HG03060 (cell line): Measurements from ENCODE around the gene SENP7.
"Not testable (repeated sequence)": the region's sequence is repeated elsewhere in the genome, so short reads cannot be mapped to it uniquely, and the experiment has no call there.

Experiments
- ATAC-seq: cut with Tn5 transposase; IDR thresholded peaks from one replicate; pipeline ENCODE4 v1.9.1; 2021; ENCODE audit warnings: low read depth, moderate number of reproducible peaks; ENCODE audit not compliant: unreplicated experiment

SENP7 gene

GRCh38 chr3:101466465-101467309 is 46.3 kb downstream of the SENP7 start:
- no peak for ATAC-seq

GRCh38 chr3:101464235-101464634 is 48.8 kb downstream of the SENP7 start:
- ATAC-seq: no peak

DNA sequence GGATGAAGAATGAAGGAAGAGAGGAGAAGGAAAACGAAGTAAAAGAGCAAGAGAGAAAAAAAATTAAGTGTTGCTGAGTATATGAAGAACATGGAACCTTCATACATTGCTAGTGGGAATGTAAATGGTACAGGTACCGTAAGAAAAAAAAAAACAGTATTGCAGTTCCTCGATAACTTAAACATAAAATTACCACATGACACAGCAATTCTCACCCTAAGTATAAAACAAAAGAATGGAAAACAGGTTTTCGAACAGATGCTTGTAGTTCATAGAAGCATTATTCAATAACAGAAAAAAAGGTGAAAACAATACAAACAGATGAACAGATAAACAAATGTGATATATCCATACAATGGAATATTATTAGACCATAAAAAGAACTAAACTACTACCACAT is 51.6 kb downstream of the SENP7 start:
- ATAC-seq: no peak

DNA sequence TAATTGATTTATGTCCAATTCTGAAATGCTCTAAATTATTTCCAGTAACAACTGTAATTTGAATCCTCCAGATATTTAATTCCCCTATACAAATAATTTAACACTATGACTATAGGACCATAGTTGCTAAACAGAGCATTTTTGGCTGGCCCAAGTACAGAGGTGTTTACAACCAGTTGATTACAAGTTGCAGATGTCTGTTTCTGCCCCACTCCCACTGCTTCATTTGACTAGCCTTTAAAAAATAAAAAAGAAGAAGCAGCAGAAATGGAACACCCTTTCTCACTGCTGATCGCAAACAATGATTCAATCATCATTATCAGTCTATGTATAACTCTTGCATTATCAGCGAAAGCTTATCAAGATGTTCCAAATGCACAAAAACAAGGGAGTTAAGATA is 54.6 kb downstream of the SENP7 start:
- no peak for ATAC-seq

DNA sequence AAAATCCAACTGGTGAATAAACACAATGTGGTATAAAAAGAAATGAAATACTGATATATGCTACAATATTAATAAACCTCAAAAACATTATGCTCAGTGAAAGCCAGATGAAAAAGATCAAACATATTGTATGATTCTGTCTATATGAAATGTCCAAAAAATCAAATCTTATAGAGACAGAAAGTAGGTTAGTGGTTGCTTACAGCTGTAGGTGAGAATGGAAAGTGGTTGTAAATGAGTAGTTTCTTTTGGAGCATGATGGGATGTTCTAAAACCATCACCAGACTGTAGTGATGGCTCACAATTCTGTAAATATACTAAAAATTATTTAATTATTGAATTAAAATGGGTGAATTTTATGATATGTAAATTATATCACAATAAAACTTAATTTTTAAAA is 58.4 kb downstream of the SENP7 start:
- ATAC-seq: no peak

GRCh38 chr3:101453961-101454360 is 59.1 kb downstream of the SENP7 start:
- ATAC-seq: no peak

- ATAC-seq: not testable (repeated sequence)
Measured at GRCh38 chr3:101438641-101439040, 74.4 kb downstream of the SENP7 start.

DNA sequence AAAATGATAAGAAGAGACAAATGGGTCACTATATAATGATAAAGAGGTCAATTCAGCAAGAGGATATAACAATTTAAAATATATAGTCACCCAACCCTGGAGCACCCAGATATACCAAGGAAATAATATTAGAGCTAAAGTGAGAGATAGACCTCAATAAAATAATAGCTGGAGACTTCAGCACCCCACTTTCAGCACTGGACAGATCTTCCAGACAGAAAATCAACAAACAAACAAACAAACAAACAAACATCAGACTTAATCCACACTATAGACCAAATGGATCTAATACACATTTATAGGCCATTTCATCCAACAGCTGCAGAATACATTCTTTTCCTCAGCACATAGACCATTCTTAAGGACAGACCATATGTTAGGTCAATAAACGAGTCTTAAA is 79.4 kb downstream of the SENP7 start:
- ATAC-seq: no peak

- ATAC-seq: no peak
Measured at GRCh38 chr3:101423984-101424888, 88.8 kb downstream of the SENP7 start.

GRCh38 chr3:101418851-101419250 is 94.2 kb downstream of the SENP7 start:
- no peak for ATAC-seq

GRCh38 chr3:101414121-101414520 is 98.9 kb downstream of the SENP7 start:
- no peak for ATAC-seq

GRCh38 chr3:101413656-101414055 is 99.4 kb downstream of the SENP7 start:
- no peak for ATAC-seq

DNA sequence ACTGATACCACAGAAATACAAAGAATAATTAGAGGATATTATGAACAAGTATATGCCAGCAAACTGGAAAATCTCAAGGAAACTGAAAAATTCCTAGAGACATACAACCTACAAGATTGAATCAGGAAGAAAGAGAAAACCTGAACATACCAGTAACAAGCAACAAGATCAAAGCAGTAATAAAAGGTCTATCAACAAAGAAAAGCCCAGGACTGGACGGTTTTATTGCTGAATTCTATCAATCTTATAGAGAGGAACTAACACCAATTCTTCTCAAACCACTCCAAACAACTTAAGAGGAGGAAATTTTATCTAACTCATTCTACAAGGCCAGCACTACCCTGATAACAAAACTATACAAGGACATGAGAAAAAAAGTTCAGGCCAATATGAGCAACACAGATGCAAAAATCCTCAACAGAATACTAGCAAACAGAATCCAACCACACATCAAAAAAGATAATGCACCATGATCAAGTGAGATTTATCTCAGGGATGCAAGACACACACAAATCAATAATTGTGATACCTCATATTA is 121.5 kb downstream of the SENP7 start:
- no peak for ATAC-seq

GRCh38 chr3:101388706-101389105 is 124.3 kb downstream of the SENP7 start:
- no peak for ATAC-seq

- ATAC-seq: no peak
Measured at GRCh38 chr3:101387351-101387750, 125.7 kb downstream of the SENP7 start.

DNA sequence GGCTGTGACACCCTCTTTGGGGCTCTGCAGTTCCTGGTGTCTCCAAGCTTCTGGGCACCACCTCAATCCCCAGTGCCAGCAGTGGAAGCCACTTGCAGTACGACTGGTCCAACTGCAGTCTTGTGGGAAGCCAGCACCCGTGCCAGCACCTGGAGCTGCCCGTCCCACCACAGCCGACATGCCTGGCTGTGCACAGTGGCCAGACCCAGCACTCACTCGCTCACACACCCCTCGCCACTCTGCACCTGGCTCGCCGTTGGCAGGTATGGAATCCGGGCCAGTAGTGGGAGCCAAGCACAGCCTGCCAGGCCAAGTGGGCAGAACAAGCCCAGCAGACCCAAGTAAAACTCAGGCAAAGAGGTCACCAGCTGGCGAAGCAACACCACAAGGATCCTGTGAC is 128.6 kb downstream of the SENP7 start:
- ATAC-seq: no peak

DNA sequence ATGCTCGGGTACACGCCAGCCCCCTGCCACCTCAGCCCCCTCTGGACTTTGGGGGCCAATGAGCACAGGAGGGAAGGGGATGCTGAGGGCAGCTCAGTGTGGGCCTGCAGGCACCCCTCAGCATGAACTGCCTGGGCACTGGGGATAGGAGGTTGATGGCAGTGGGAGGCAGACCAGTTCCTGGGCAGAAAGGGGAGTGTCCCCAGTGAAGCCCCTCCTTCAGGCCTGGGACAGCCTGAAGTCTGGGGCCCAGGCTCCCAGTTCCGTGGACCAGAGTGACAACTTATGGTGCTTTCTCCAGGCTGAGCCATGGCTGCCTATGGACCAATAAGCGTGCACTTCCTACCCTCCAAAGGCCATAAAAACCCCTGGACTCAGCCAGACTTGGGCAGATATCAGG is 129.4 kb downstream of the SENP7 start:
- no peak for ATAC-seq

DNA sequence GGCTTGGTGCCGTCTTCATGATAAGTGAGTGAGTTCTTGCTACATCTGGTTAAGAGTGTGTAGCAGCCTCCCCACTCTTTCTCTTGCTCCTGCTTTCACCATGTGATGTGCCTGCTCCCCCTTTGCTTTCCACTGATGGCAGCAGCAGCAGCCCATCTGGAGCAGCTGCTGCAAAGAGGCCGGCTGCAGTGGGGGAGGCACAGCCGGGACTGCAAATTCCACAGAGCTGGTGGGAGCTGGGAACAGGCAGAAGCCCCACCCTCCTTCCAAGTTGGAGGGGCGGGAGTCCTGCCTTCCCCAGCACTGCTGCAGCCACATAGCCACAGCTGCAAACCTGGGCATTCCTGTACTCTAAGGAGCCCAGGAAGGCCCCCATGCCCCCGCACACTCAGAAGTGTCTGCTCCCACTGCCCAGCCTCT is 129.8 kb downstream of the SENP7 start:
- ATAC-seq: no peak

- no peak for ATAC-seq
Measured at GRCh38 chr3:101381809-101382208, 131.2 kb downstream of the SENP7 start.

GRCh38 chr3:101379658-101380376 is 133.2 kb downstream of the SENP7 start:
- ATAC-seq: peak; percentile 93

GRCh38 chr3:101377796-101378195 is 135.2 kb downstream of the SENP7 start:
- ATAC-seq: no peak
